Upper lobe of right lung (tissue), 1 donor: ENCODE measurements around the gene MYCL. TPM values are rescaled to one million over a fixed set of nuclear protein-coding genes. Genes with fewer than 3 reads are reported as not detected.
"Not testable (repeated sequence)": the region's sequence is repeated elsewhere in the genome, so short reads cannot be mapped to it uniquely, and the experiment has no call there.

ENCODE experiments used
- ATAC-seq: fragments of 200-7000 bp; cut with Tn5 transposase; one replicate; pipeline ENCODE4 v1.9.1; 2020; ENCODE audit warnings: mild to moderate bottlenecking, moderate library complexity
- DNase-seq: peaks from one replicate; pipeline ENCODE4 v3.0.0-alpha.2; 2020
- H3K27ac ChIP-seq: fragments of 200-600 bp; one replicate; pipeline ENCODE4 v1.8.0; 2022
- H3K27me3 ChIP-seq: fragments of 200-600 bp; one replicate; pipeline ENCODE4 v1.8.0; 2022; ENCODE audit warnings: mild to moderate bottlenecking
- H3K36me3 ChIP-seq: fragments of 200-600 bp; one replicate; pipeline ENCODE4 v1.8.0; 2022
- H3K4me1 ChIP-seq: fragments of 200-600 bp; one replicate; pipeline ENCODE4 v1.8.0; 2022
- H3K4me3 ChIP-seq: fragments of 200-600 bp; one replicate; pipeline ENCODE4 v1.8.0; 2022; ENCODE audit warnings: mild to moderate bottlenecking
- H3K9me3 ChIP-seq: fragments of 200-600 bp; one replicate; pipeline ENCODE4 v1.8.0; 2022
- CTCF ChIP-seq: fragments of 200-600 bp; IDR thresholded peaks from one replicate; pipeline ENCODE4 v1.8.0; 2022; ENCODE audit warnings: antibody characterized with exemption
- intact Hi-C: fragments of 100-400 bp; cut with DNase I; formaldehyde crosslinking; loops from one replicate; pipeline ENCODE4 v1.11.0; 2022
- total RNA-seq: library from RNA; stranded (reverse); fragmentation: NEBNext Ultra II Directional; extraction: Animal tissue kit (Norgen Biotek cat#: 25700); gene quantifications from one replicate; pipeline ENCODE4 v1.2.1, GENCODE V29; 2021
- donor health status: DM: no; HTN: yes; CAD: no; lungs with severe emphysema.

MYCL gene
- total RNA-seq, 1 donor from 2014 or later: 3.6 TPM

- Histone ChIP-seq H3K4me3 (no peak overlapping the region), H3K27ac (no peak overlapping the region), H3K4me1 (peaks cover 17% of the 10 kb centered on the region), H3K36me3 (no peaks in the 10 kb centered on the region), H3K27me3 (no peaks in the 10 kb centered on the region), H3K9me3 (no peaks in the 10 kb centered on the region)
- intact Hi-C loops: no loop called here
- DNase-seq (no peak), ATAC-seq (no peak)
- TF ChIP-seq CTCF: no peak
These were observed 24.1 kb upstream of the MYCL start for GRCh38 chr1:39925721-39926342.

- no peak overlapping the region for H3K4me3 ChIP-seq
- intact Hi-C loops: no loop called here
- no peak overlapping the region for H3K27ac ChIP-seq
- no peak for DNase-seq
- no peaks in the 10 kb centered on the region for H3K36me3 ChIP-seq
- H3K4me1 ChIP-seq: peaks cover 12% of the 10 kb centered on the region
- ATAC-seq: no peak
- TF ChIP-seq CTCF: no peak
- no peaks in the 10 kb centered on the region for H3K27me3 ChIP-seq
- no peaks in the 10 kb centered on the region for H3K9me3 ChIP-seq
These were observed 20.6 kb upstream of the MYCL start for GRCh38 chr1:39922251-39922688.

- intact Hi-C loops: loop anchor here (10.0 kb wide), 1 partner anchor 45 kb away; no protein-coding TSS in a partner anchor
These were observed 17.8 kb upstream of the MYCL start for GRCh38 chr1:39919545-39919944.

GRCh38 chr1:39917825-39918224 is 16.1 kb upstream of the MYCL start:
- TF ChIP-seq CTCF: no peak
- DNase-seq: no peak
- Histone ChIP-seq H3K27me3 (no peaks in the 10 kb centered on the region), H3K9me3 (no peaks in the 10 kb centered on the region), H3K36me3 (no peaks in the 10 kb centered on the region), H3K4me1 (no peaks in the 10 kb centered on the region), H3K27ac (no peak overlapping the region), H3K4me3 (no peak overlapping the region)
- ATAC-seq: no peak
- intact Hi-C loops: loop anchor here (10.0 kb wide), 1 partner anchor 47 kb away; no protein-coding TSS in a partner anchor

More at GRCh38 chr1:39919545-39919944, 17.8 kb upstream of the MYCL start:
- H3K9me3 ChIP-seq: no peaks in the 10 kb centered on the region
- no peak overlapping the region for H3K27ac ChIP-seq
- no peaks in the 10 kb centered on the region for H3K36me3 ChIP-seq
- H3K4me3 ChIP-seq: no peak overlapping the region
- ATAC-seq (peak; percentile 98), DNase-seq (peak; percentile 77)
- H3K27me3 ChIP-seq: no peaks in the 10 kb centered on the region
- TF ChIP-seq CTCF: peak; percentile 57
- H3K4me1 ChIP-seq: no peaks in the 10 kb centered on the region

GRCh38 chr1:39915499-39916129 is 13.9 kb upstream of the MYCL start:
- Histone ChIP-seq H3K36me3 (no peaks in the 10 kb centered on the region), H3K27me3 (no peaks in the 10 kb centered on the region), H3K4me3 (no peak overlapping the region), H3K9me3 (no peaks in the 10 kb centered on the region), H3K4me1 (no peaks in the 10 kb centered on the region), H3K27ac (no peak overlapping the region)
- TF ChIP-seq CTCF: no peak
- no peak for DNase-seq
- no peak for ATAC-seq
- intact Hi-C loops: loop anchor here (10.0 kb wide), 1 partner anchor 49 kb away; no protein-coding TSS in a partner anchor

- DNase-seq, H3K4me1 ChIP-seq, H3K27me3 ChIP-seq, H3K27ac ChIP-seq, H3K36me3 ChIP-seq, ATAC-seq, H3K4me3 ChIP-seq, H3K9me3 ChIP-seq: not testable (repeated sequence)
- intact Hi-C loops: loop anchor here (10.0 kb wide), 1 partner anchor 52 kb away; no protein-coding TSS in a partner anchor
These were observed 11.4 kb upstream of the MYCL start for GRCh38 chr1:39913136-39913535.
